ENCODE data around the gene FBXO41.

- TF ChIP-seq POLR2AphosphoS5 (IDR thresholded peaks at IDR 0.05), result no peak
- TF ChIP-seq, protein P1, sequence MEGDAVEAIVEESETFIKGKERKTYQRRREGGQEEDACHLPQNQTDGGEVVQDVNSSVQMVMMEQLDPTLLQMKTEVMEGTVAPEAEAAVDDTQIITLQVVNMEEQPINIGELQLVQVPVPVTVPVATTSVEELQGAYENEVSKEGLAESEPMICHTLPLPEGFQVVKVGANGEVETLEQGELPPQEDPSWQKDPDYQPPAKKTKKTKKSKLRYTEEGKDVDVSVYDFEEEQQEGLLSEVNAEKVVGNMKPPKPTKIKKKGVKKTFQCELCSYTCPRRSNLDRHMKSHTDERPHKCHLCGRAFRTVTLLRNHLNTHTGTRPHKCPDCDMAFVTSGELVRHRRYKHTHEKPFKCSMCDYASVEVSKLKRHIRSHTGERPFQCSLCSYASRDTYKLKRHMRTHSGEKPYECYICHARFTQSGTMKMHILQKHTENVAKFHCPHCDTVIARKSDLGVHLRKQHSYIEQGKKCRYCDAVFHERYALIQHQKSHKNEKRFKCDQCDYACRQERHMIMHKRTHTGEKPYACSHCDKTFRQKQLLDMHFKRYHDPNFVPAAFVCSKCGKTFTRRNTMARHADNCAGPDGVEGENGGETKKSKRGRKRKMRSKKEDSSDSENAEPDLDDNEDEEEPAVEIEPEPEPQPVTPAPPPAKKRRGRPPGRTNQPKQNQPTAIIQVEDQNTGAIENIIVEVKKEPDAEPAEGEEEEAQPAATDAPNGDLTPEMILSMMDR (IDR thresholded peaks at IDR 0.05), result no peak
- no peak for TF ChIP-seq EP300 (IDR thresholded peaks at IDR 0.05)
Measured at GRCh38 chr2:73266061-73266901, 18.0 kb downstream of the FBXO41 start.
